ENCODE data around the gene ERBB4. TPM values are rescaled to one million over a fixed set of nuclear protein-coding genes. Genes with fewer than 3 reads are reported as not detected.

Gene ERBB4
- total and polyA plus RNA-seq, 7 donors: under 0.01 to 0.33 (median 0.08) TPM; not detected in 1

GRCh38 chr2:212274215-212274614 lies 264.4 kb downstream of the ERBB4 start:
- no peak for TF ChIP-seq CTCF (IDR thresholded peaks at IDR 0.05)
- no peak for TF ChIP-seq POLR2A (IDR thresholded peaks at IDR 0.05)
- no peak for TF ChIP-seq POLR2AphosphoS5 (IDR thresholded peaks at IDR 0.05)
- no peak for TF ChIP-seq EP300 (IDR thresholded peaks at IDR 0.05)
- no peaks in the 10 kb centered on the region for H3K4me1 ChIP-seq
- H3K27me3 ChIP-seq: no peaks in the 10 kb centered on the region
- no peak for DNase-seq
- intact Hi-C loops (cut with DNase I): no loop called here
- no peak overlapping the region for H3K4me3 ChIP-seq
- H3K27ac ChIP-seq: no peak overlapping the region
- no peaks in the 10 kb centered on the region for H3K36me3 ChIP-seq
- no peaks in the 10 kb centered on the region for H3K9me3 ChIP-seq
- whole genome bisulfite sequencing, 2 donors: 89 to 91% methylated on average over 2 of the region's 2 CpGs

- TF ChIP-seq POLR2A (IDR thresholded peaks at IDR 0.05) (no peak), CTCF (IDR thresholded peaks at IDR 0.05) (no peak), POLR2AphosphoS5 (IDR thresholded peaks at IDR 0.05) (no peak), EP300 (IDR thresholded peaks at IDR 0.05) (no peak)
- no peak for DNase-seq
- intact Hi-C loops (cut with DNase I): no loop called here
- H3K27me3 ChIP-seq: no peaks in the 10 kb centered on the region
- H3K36me3 ChIP-seq: no peaks in the 10 kb centered on the region
- H3K9me3 ChIP-seq: no peaks in the 10 kb centered on the region
- WGBS, 2 donors: 37 to 64% methylated on average over 3 of the region's 3 CpGs
- no peak overlapping the region for H3K4me3 ChIP-seq
- no peaks in the 10 kb centered on the region for H3K4me1 ChIP-seq
- no peak overlapping the region for H3K27ac ChIP-seq
These were observed 267.0 kb downstream of the ERBB4 start for GRCh38 chr2:212271583-212271982.

- intact Hi-C loops (cut with DNase I): no loop called here
- Histone ChIP-seq H3K9me3 (no peaks in the 10 kb centered on the region), H3K27me3 (no peaks in the 10 kb centered on the region), H3K4me3 (no peak overlapping the region), H3K36me3 (no peaks in the 10 kb centered on the region), H3K27ac (no peak overlapping the region), H3K4me1 (no peaks in the 10 kb centered on the region)
- DNase-seq: no peak
- TF ChIP-seq POLR2A (IDR thresholded peaks at IDR 0.05): no peak
- WGBS, 2 donors: 12 to 25% methylated on average over 1 of the region's 1 CpG
These were observed 269.6 kb downstream of the ERBB4 start for GRCh38 chr2:212269005-212269404.

- DNase-seq: no peak
- TF ChIP-seq POLR2AphosphoS5 (IDR thresholded peaks at IDR 0.05) (no peak), POLR2A (IDR thresholded peaks at IDR 0.05) (no peak), CTCF (IDR thresholded peaks at IDR 0.05) (no peak)
- 61 to 78% methylated on average over 1 of the region's 1 CpG for WGBS, 2 donors
- Histone ChIP-seq H3K4me3 (no peak overlapping the region), H3K27me3 (no peaks in the 10 kb centered on the region), H3K27ac (no peak overlapping the region), H3K4me1 (no peaks in the 10 kb centered on the region), H3K36me3 (no peaks in the 10 kb centered on the region), H3K9me3 (no peaks in the 10 kb centered on the region)
- intact Hi-C loops (cut with DNase I): no loop called here
These were observed 272.3 kb downstream of the ERBB4 start for GRCh38 chr2:212266297-212266696.

GRCh38 chr2:212265777-212266176 lies 272.8 kb downstream of the ERBB4 start:
- no peak for DNase-seq
- no peak overlapping the region for H3K4me3 ChIP-seq
- H3K36me3 ChIP-seq: no peaks in the 10 kb centered on the region
- H3K27me3 ChIP-seq: no peaks in the 10 kb centered on the region
- H3K4me1 ChIP-seq: no peaks in the 10 kb centered on the region
- intact Hi-C loops (cut with DNase I): no loop called here
- no peak overlapping the region for H3K27ac ChIP-seq
- TF ChIP-seq POLR2AphosphoS5 (IDR thresholded peaks at IDR 0.05) (no peak), EP300 (IDR thresholded peaks at IDR 0.05) (no peak), CTCF (IDR thresholded peaks at IDR 0.05) (no peak), POLR2A (IDR thresholded peaks at IDR 0.05) (no peak)
- H3K9me3 ChIP-seq: no peaks in the 10 kb centered on the region
- WGBS, 2 donors: 80 to 86% methylated on average over 3 of the region's 3 CpGs
